PFSK-1 (cell line): ENCODE results near the gene TRIP4.

Experiments
- FOXP2 ChIP-seq: optimal IDR thresholded peaks from 2 replicates; pipeline ENCODE3; 2011; ENCODE audit warnings: borderline replicate concordance, control low read depth, inconsistent platforms; ENCODE audit not compliant: insufficient read depth; ENCODE audit errors: extremely low read length, extremely low read depth
- REST ChIP-seq, 2 experiments: IDR thresholded peaks; 2 replicates each; pipeline versions ENCODE4 v1.6.1 to v1.8.0; 2011 to 2012; ENCODE audit warnings: low read depth in 2 of 2, low read length in 2 of 2, control low read depth in 1 of 2, inconsistent platforms in 1 of 2, mild to moderate bottlenecking in 1 of 2, moderate library complexity in 1 of 2; ENCODE audit not compliant: insufficient read depth in 1 of 2
- TAF1 ChIP-seq: IDR thresholded peaks from 2 replicates; pipeline ENCODE4 v1.6.1; 2012; ENCODE audit warnings: low read length, control low read depth, borderline replicate concordance; ENCODE audit not compliant: insufficient read depth

DNA sequence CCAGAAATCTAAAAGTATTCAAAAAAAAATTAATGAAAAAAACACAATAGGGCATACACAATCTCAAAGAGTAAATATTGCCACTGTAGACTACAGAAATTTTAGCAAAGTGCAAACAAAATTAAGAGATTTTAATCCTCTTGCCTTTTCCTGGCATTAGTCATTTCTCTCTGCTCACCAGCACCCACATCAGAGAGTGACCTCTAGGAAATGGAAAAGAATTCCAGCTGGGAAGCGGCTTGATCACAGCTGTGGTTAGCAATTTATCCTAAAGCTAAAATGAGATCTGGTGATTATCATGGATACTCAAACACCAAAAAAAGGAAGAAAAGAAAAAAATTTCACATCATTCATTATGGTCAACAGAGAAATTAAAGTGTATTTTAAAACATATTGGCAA lies 39.2 kb upstream of the TRIP4 start:
- TF ChIP-seq REST (IDR thresholded peaks at IDR 0.05; ENCODE audit: insufficient read depth in 1 of 2, low read depth in 2 of 2, low read length in 2 of 2) (no peak), TAF1 (no peak), FOXP2 (no peak)
